Camera-type eye (tissue), 1 donor: Measurements from ENCODE around the gene PGAM5. TPM values are rescaled to one million over a fixed set of nuclear protein-coding genes. Genes with fewer than 3 reads are reported as not detected.

Experiments
- total RNA-seq: library from RNA; depleted of rRNA; stranded (reverse); fragments of >200 nt; gene quantifications from one replicate; pipeline ENCODE4 v1.2.3, GENCODE V29; 2014

The PGAM5 gene
- 16.2 TPM for total RNA-seq

GRCh38 chr12:132710405-132711079 lies at the start of gene PGAM5:
Gene PGAM5, plus strand, starts transcription at chr12:132710842. Its CDS starts 35 bp downstream, at chr12:132710877.

GRCh38 chr12:132687211-132688164 lies 23.2 kb upstream of the PGAM5 start, which contains the start of the genes POLE and PXMP2:
Gene POLE, minus strand, starts transcription at chr12:132687342. Its CDS starts 27 bp downstream, at chr12:132687315.
Gene PXMP2, plus strand, starts transcription at chr12:132687587. Its CDS starts 84 bp downstream, at chr12:132687671.

DNA sequence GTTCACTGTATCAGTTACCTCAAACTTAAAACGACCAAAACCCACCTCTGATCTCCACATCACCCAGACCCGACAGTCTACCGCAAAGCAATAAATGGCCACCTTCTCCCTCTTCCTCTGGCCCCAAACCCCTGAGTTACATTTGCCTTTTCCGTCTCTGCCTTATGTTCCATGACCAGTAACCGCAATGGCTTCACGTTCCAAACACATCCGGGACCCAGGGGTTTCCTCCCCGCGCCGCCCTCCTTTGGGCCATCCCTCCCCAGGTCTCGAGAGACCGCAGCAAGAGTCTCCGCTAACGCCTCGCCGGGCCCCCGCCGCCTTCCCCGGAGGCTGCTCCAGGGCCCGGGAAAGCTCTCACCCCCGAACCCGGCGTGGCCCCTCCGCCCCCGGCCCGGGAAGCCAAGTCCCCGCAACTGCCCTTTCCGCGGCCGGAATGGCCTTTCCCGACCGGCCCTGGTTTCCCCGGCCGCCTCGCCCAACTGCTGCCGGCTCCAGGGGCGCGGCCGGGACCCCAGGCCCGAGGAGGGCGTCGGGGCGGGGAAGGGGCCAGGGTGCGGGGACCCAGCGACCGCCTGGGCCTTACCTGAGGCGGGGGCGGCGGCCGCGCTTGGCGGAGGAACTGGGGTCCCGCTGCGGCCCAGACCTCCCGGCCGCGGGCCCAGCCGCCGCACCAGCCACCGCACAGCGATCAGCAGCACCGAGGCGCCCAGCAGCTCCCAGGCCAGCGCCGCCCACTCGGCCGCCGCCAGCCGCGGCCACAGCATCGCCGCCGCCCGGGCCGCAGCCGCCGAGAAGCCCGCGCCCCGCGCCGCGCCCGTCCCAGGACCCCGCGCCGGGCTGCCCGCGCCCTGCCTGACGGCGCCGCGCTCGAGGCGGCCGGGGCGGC lies 50.6 kb downstream of the PGAM5 start, which contains the start of gene ANKLE2:
TSS of gene ANKLE2 (minus strand) at position 801 of the 889 bp plus-strand sequence. CDS start at position 767, 34 bp downstream.

Other genes starting within 250 kb of the PGAM5 start
- 27.1 TPM for gene FBRSL1, start 220.7 kb upstream of the PGAM5 start, total RNA-seq
- 0.66 TPM for gene LRCOL1, start 100.3 kb upstream of the PGAM5 start, total RNA-seq
- gene P2RX2, start 92.1 kb upstream of the PGAM5 start, total RNA-seq, result not detected
- 60.3 TPM for gene POLE, start 23.5 kb upstream of the PGAM5 start, total RNA-seq
- gene PXMP2, start 23.3 kb upstream of the PGAM5 start, total RNA-seq, result 44.8 TPM
- gene ANKLE2, start 51.0 kb downstream of the PGAM5 start, total RNA-seq, result 63.6 TPM
- gene GOLGA3, start 118.0 kb downstream of the PGAM5 start, total RNA-seq, result 86.0 TPM
- gene CHFR, start 176.8 kb downstream of the PGAM5 start, total RNA-seq, result 34.7 TPM
- 25.1 TPM for gene ZNF605, start 245.5 kb downstream of the PGAM5 start, total RNA-seq